Vagina (tissue), 2 donors: ENCODE measurements around the gene TIPARP.

ENCODE experiments used
- POLR2AphosphoS5 ChIP-seq, 2 donors: sonication (generic); formaldehyde crosslinking; IDR thresholded peaks; one replicate each; pipeline ENCODE4 v1.9.0; 2017; ENCODE audit warnings: antibody characterized with exemption in 2 of 2, mild to moderate bottlenecking in 2 of 2, low read depth in 1 of 2; ENCODE audit not compliant: insufficient read depth in 1 of 2
- TF ChIP-seq, protein P1 (sequence below), 3 experiments: fragments of 450-650 bp in 2 of 3; fragments of 200-600 bp in 1 of 3; sonication (generic) in 1 of 3; IDR thresholded peaks; one replicate each; pipeline ENCODE4 v1.5.1; 2017 to 2019; ENCODE audit warnings: antibody characterized with exemption in 3 of 3, mild to moderate bottlenecking in 2 of 3, moderate library complexity in 2 of 3

DNA sequence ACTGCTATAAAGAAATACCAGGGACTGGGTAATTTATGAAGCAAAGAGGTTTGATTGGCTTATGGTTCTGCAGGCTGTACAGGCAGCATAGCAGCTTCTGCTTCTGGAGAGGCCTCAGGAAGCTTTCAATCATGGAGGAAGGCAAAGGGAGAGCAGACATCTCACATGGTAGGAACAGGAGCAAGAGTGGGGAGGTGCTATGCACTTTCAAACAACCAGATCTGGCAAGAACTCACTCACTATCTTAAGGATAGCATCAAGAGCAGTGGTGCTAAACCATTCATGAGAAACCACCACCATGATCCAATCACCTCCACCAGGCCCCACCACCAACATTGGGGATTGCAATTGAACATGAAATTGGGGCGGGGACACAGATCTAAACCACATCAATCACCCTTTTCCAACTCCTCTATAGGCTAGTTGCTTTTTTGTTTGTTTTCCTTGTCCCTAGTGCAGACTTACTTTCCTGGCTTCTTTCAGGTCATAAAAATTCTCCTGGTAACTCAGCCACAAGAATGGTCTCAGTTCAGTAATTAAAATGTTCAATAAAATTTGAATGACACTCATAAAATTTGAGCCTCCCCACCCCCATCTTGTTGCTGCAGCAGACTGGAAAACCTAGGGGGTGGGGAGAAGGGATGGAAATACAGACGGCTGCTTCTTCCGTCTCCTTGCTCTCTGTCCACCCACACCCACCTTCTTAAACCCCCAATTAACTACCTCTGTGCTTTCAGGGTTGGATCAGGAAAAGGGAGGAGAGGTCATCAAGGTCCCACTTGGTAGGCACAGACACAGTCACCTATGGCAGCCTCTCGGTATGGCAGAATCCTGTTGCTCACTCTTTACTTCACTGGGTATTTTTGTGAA is 16.3 kb upstream of the TIPARP start:
- TF ChIP-seq, protein P1, sequence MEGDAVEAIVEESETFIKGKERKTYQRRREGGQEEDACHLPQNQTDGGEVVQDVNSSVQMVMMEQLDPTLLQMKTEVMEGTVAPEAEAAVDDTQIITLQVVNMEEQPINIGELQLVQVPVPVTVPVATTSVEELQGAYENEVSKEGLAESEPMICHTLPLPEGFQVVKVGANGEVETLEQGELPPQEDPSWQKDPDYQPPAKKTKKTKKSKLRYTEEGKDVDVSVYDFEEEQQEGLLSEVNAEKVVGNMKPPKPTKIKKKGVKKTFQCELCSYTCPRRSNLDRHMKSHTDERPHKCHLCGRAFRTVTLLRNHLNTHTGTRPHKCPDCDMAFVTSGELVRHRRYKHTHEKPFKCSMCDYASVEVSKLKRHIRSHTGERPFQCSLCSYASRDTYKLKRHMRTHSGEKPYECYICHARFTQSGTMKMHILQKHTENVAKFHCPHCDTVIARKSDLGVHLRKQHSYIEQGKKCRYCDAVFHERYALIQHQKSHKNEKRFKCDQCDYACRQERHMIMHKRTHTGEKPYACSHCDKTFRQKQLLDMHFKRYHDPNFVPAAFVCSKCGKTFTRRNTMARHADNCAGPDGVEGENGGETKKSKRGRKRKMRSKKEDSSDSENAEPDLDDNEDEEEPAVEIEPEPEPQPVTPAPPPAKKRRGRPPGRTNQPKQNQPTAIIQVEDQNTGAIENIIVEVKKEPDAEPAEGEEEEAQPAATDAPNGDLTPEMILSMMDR (IDR thresholded peaks at IDR 0.05): no peak
- TF ChIP-seq POLR2AphosphoS5 (IDR thresholded peaks at IDR 0.05; ENCODE audit: insufficient read depth in 1 of 2, low read depth in 1 of 2): no peak
